ENCODE data around the gene EP400.

The EP400 gene

GRCh38 chr12:132006056-132006680 is 56.4 kb downstream of the EP400 start:
- Histone ChIP-seq H3K27ac (ENCODE audit: low read length) (no peak overlapping the region), H3K36me3 (ENCODE audit: insufficient read depth, low read depth, low read length) (peaks cover 69% of the 10 kb centered on the region), H3K9me3 (ENCODE audit: insufficient read depth, low read depth, low read length) (no peaks in the 10 kb centered on the region), H3K9ac (ENCODE audit: low read depth, low read length) (no peak overlapping the region), H3K4me3 (ENCODE audit: low read length) (no peak overlapping the region), H3K27me3 (ENCODE audit: insufficient read depth, low read length) (no peaks in the 10 kb centered on the region), H3K4me1 (ENCODE audit: insufficient read depth, low read length) (no peaks in the 10 kb centered on the region)

GRCh38 chr12:132007041-132007440 is 57.3 kb downstream of the EP400 start:
- no peak overlapping the region for H3K4me3 ChIP-seq (ENCODE audit: low read length)
- no peaks in the 10 kb centered on the region for H3K9me3 ChIP-seq (ENCODE audit: insufficient read depth, low read depth, low read length)
- no peaks in the 10 kb centered on the region for H3K27me3 ChIP-seq (ENCODE audit: insufficient read depth, low read length)
- peaks cover 78% of the 10 kb centered on the region for H3K36me3 ChIP-seq (ENCODE audit: insufficient read depth, low read depth, low read length)
- no peak overlapping the region for H3K9ac ChIP-seq (ENCODE audit: low read depth, low read length)
- H3K27ac ChIP-seq (ENCODE audit: low read length): no peak overlapping the region
- H3K4me1 ChIP-seq (ENCODE audit: insufficient read depth, low read length): no peaks in the 10 kb centered on the region

- Histone ChIP-seq H3K27ac (ENCODE audit: low read length) (no peak overlapping the region), H3K4me3 (ENCODE audit: low read length) (no peak overlapping the region), H3K9ac (ENCODE audit: low read depth, low read length) (no peak overlapping the region), H3K9me3 (ENCODE audit: insufficient read depth, low read depth, low read length) (no peaks in the 10 kb centered on the region), H3K27me3 (ENCODE audit: insufficient read depth, low read length) (no peaks in the 10 kb centered on the region), H3K4me1 (ENCODE audit: insufficient read depth, low read length) (no peaks in the 10 kb centered on the region), H3K36me3 (ENCODE audit: insufficient read depth, low read depth, low read length) (peaks cover 86% of the 10 kb centered on the region)
These were observed 59.7 kb downstream of the EP400 start for GRCh38 chr12:132009336-132009859.

GRCh38 chr12:132012919-132013568 is 63.3 kb downstream of the EP400 start:
- Histone ChIP-seq H3K9me3 (ENCODE audit: insufficient read depth, low read depth, low read length) (no peaks in the 10 kb centered on the region), H3K4me1 (ENCODE audit: insufficient read depth, low read length) (no peaks in the 10 kb centered on the region), H3K9ac (ENCODE audit: low read depth, low read length) (no peak overlapping the region), H3K36me3 (ENCODE audit: insufficient read depth, low read depth, low read length) (peaks cover 87% of the 10 kb centered on the region), H3K27me3 (ENCODE audit: insufficient read depth, low read length) (no peaks in the 10 kb centered on the region), H3K27ac (ENCODE audit: low read length) (no peak overlapping the region), H3K4me3 (ENCODE audit: low read length) (no peak overlapping the region)

GRCh38 chr12:132014092-132014914 is 64.6 kb downstream of the EP400 start:
- no peak overlapping the region for H3K9ac ChIP-seq (ENCODE audit: low read depth, low read length)
- H3K27ac ChIP-seq (ENCODE audit: low read length): no peak overlapping the region
- peaks cover 90% of the 10 kb centered on the region for H3K36me3 ChIP-seq (ENCODE audit: insufficient read depth, low read depth, low read length)
- no peaks in the 10 kb centered on the region for H3K9me3 ChIP-seq (ENCODE audit: insufficient read depth, low read depth, low read length)
- H3K27me3 ChIP-seq (ENCODE audit: insufficient read depth, low read length): no peaks in the 10 kb centered on the region
- H3K4me3 ChIP-seq (ENCODE audit: low read length): no peak overlapping the region
- no peaks in the 10 kb centered on the region for H3K4me1 ChIP-seq (ENCODE audit: insufficient read depth, low read length)

DNA sequence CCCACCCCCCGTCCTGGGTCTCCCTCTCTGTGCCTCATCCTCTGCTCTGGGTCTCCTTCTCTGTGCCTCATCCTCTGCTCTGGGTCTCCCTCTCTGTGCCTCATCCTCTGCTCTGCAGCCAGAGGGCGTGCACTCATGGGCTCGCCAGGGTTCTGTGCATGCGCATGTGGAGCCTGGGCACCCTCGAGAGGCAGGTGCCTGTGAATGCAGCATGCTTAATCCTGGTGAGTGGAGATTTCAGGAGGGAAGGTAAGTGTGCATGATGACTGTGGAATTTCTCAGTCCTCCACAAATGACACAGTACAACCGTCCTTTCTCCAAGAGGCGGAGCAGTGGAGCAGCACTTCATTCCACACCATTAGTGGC is 65.2 kb downstream of the EP400 start:
- H3K27ac ChIP-seq (ENCODE audit: low read length): no peak overlapping the region
- H3K36me3 ChIP-seq (ENCODE audit: insufficient read depth, low read depth, low read length): peaks cover 96% of the 10 kb centered on the region
- H3K4me3 ChIP-seq (ENCODE audit: low read length): no peak overlapping the region
- H3K9me3 ChIP-seq (ENCODE audit: insufficient read depth, low read depth, low read length): no peaks in the 10 kb centered on the region
- no peak overlapping the region for H3K9ac ChIP-seq (ENCODE audit: low read depth, low read length)
- no peaks in the 10 kb centered on the region for H3K4me1 ChIP-seq (ENCODE audit: insufficient read depth, low read length)
- no peaks in the 10 kb centered on the region for H3K27me3 ChIP-seq (ENCODE audit: insufficient read depth, low read length)

GRCh38 chr12:132015686-132016430 is 66.1 kb downstream of the EP400 start:
- Histone ChIP-seq H3K27ac (ENCODE audit: low read length) (no peak overlapping the region), H3K27me3 (ENCODE audit: insufficient read depth, low read length) (no peaks in the 10 kb centered on the region), H3K36me3 (ENCODE audit: insufficient read depth, low read depth, low read length) (peaks cover 97% of the 10 kb centered on the region), H3K9me3 (ENCODE audit: insufficient read depth, low read depth, low read length) (no peaks in the 10 kb centered on the region), H3K4me1 (ENCODE audit: insufficient read depth, low read length) (no peaks in the 10 kb centered on the region), H3K9ac (ENCODE audit: low read depth, low read length) (no peak overlapping the region), H3K4me3 (ENCODE audit: low read length) (no peak overlapping the region)

- no peaks in the 10 kb centered on the region for H3K9me3 ChIP-seq (ENCODE audit: insufficient read depth, low read depth, low read length)
- H3K36me3 ChIP-seq (ENCODE audit: insufficient read depth, low read depth, low read length): peaks cover 94% of the 10 kb centered on the region
- H3K4me1 ChIP-seq (ENCODE audit: insufficient read depth, low read length): no peaks in the 10 kb centered on the region
- H3K9ac ChIP-seq (ENCODE audit: low read depth, low read length): no peak overlapping the region
- no peaks in the 10 kb centered on the region for H3K27me3 ChIP-seq (ENCODE audit: insufficient read depth, low read length)
- H3K27ac ChIP-seq (ENCODE audit: low read length): no peak overlapping the region
- no peak overlapping the region for H3K4me3 ChIP-seq (ENCODE audit: low read length)
These were observed 68.6 kb downstream of the EP400 start for GRCh38 chr12:132018193-132018916.

GRCh38 chr12:132019891-132020290 is 70.1 kb downstream of the EP400 start:
- H3K27ac ChIP-seq (ENCODE audit: low read length): no peak overlapping the region
- H3K4me1 ChIP-seq (ENCODE audit: insufficient read depth, low read length): no peaks in the 10 kb centered on the region
- H3K36me3 ChIP-seq (ENCODE audit: insufficient read depth, low read depth, low read length): peaks cover 93% of the 10 kb centered on the region
- no peaks in the 10 kb centered on the region for H3K9me3 ChIP-seq (ENCODE audit: insufficient read depth, low read depth, low read length)
- no peak overlapping the region for H3K9ac ChIP-seq (ENCODE audit: low read depth, low read length)
- no peak overlapping the region for H3K4me3 ChIP-seq (ENCODE audit: low read length)
- H3K27me3 ChIP-seq (ENCODE audit: insufficient read depth, low read length): no peaks in the 10 kb centered on the region

DNA sequence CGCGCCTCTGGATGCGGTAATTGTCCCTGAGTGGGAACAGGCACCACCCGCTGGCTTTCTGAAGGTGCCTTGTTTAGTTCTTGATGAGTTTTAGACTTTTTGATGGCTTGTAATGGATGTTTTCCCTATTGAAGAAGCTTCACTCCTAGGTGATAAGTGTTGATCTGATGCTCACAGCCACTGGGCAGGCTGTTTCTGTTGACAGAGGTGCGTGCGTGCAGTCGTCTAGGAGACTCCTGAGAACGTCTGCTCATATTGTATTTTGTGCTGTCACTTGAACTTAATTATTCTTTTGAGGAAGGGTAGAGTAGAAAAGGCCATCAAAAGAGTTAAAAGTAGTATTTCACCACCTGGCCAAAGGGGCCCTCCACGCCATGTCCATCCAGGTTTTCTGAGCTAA is 70.5 kb downstream of the EP400 start:
- Histone ChIP-seq H3K4me1 (ENCODE audit: insufficient read depth, low read length) (no peaks in the 10 kb centered on the region), H3K9me3 (ENCODE audit: insufficient read depth, low read depth, low read length) (no peaks in the 10 kb centered on the region), H3K27ac (ENCODE audit: low read length) (no peak overlapping the region), H3K36me3 (ENCODE audit: insufficient read depth, low read depth, low read length) (peaks cover 93% of the 10 kb centered on the region), H3K27me3 (ENCODE audit: insufficient read depth, low read length) (no peaks in the 10 kb centered on the region), H3K9ac (ENCODE audit: low read depth, low read length) (no peak overlapping the region), H3K4me3 (ENCODE audit: low read length) (no peak overlapping the region)
